ENCODE data around the gene MAL. TPM values are rescaled to one million over a fixed set of nuclear protein-coding genes. Genes with fewer than 3 reads are reported as not detected.

Gene MAL
- total and polyA plus RNA-seq, 2 of the 4 experiments (the other 2 are of a cell fraction): not detected

DNA sequence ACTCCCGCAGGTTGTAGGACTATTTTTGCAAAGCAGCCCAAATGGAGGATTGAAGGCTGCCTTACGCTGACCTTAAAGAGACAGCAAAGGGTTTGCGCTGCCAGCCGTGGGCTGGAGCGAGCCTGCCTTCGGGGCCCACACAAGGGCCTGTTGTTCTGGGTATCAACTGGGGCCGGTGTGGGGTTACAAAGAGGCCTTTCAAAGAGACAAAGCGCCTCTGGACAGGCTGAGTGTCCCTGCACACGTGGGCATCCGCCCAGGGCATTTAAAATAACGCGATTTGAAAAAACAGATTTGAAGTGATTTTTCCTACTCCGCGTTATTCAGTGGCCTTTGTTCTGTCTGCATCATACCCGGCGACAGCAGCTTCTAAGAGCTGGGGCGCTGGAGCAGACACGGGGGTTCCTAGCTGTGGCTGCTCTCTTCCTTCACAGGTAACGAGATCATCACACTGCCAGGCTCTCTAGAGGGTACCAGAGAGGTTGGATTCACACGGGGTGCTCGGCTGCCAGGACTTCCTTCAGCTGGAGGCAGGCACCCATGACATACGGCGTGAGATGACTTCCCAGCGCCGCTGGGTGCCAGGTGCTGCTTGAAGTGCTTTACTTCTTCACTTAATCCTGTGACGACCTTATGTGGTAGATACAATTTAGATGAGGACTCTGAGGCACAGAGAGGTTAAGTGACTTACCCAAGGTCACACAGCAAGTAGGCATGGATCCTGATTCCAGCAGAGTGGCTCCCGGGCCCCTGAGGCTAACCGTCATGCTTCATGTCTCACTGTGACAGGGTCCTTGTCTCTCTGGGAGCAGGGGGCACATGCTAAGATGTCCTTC lies 32.2 kb downstream of the MAL start (continued):
- no peak for TF ChIP-seq FOS (IDR thresholded peaks at IDR 0.05; ENCODE audit: low read depth, low read length)

GRCh38 chr2:95058466-95058988 lies 33.0 kb downstream of the MAL start:
- H4K8ac ChIP-seq (ENCODE audit: low read depth in 2 of 2, low read length in 2 of 2): no peak overlapping the region
- ATAC-seq (ENCODE audit: low read depth): no peak
- intact Hi-C loops (cut with micrococcal nuclease) (no loop called here), dilution Hi-C loops (cut with HindIII; ENCODE audit: low sequenced_read_pairs, unreplicated experiment) (no loop called here), in situ Hi-C loops (cut with MboI; ENCODE audit: low sequenced_read_pairs) (no loop called here)
- H3K56ac ChIP-seq (ENCODE audit: extremely low read depth, insufficient read depth, low read length): no peak overlapping the region
- no peak overlapping the region for H2BK20ac ChIP-seq (ENCODE audit: low read depth, low read length)
- H4K20me1 ChIP-seq (ENCODE audit: insufficient read depth, low read length): no peaks in the 10 kb centered on the region
- POLR2A ChIA-PET (ENCODE audit: unreplicated experiment): no interaction called here
- H2BK5ac ChIP-seq (ENCODE audit: low read depth, low read length, poor library complexity, severe bottlenecking): no peak overlapping the region
- no peak overlapping the region for H3K18ac ChIP-seq (ENCODE audit: low read depth, low read length)
- no peak overlapping the region for H3K4ac ChIP-seq (ENCODE audit: low read depth, low read length)
- no peaks in the 10 kb centered on the region for H3K79me1 ChIP-seq (ENCODE audit: low read depth in 1 of 2, low read length in 2 of 2)
- no peaks in the 10 kb centered on the region for H3K36me3 ChIP-seq (ENCODE audit: control insufficient read depth, insufficient read depth, low read length)
- no peak overlapping the region for H3K4me3 ChIP-seq (ENCODE audit: insufficient read depth, low read depth, low read length)
- BruUV-seq (replicated peaks): no TSS peak
- H3K23ac ChIP-seq (ENCODE audit: low read depth, low read length): no peak overlapping the region
- H3K27me3 ChIP-seq (ENCODE audit: control insufficient read depth, insufficient read depth, low read length): peaks cover 40% of the 10 kb centered on the region
- DNase-seq: no peak
- H3K27ac ChIP-seq (ENCODE audit: insufficient read depth, low read length): no peak overlapping the region
- H4K5ac ChIP-seq (ENCODE audit: low read depth, low read length): no peak overlapping the region
- no peak overlapping the region for H2AFZ ChIP-seq (replicated peaks; ENCODE audit: low read length, poor library complexity)
- no peak overlapping the region for H3K9ac ChIP-seq (ENCODE audit: low read depth, low read length)
- H3K4me2 ChIP-seq (ENCODE audit: low read depth, low read length): no peak overlapping the region
- 63% methylated on average over 3 of the region's 9 CpGs; no CpG with 5 or more reads in 1 of the 2 experiments for WGBS, 2 experiments (ENCODE audit: extremely low coverage in 2 of 2, insufficient read length in 1 of 2)
- H2BK15ac ChIP-seq (ENCODE audit: low read depth, low read length): no peak overlapping the region
- H3K4me1 ChIP-seq (ENCODE audit: control insufficient read depth, insufficient read depth, low read length): peaks cover 6% of the 10 kb centered on the region; the same call in 1 of the 2 replicates
- H2BK120ac ChIP-seq (ENCODE audit: low read depth, low read length): no peak overlapping the region
- CTCF ChIA-PET: no interaction called here
- H2AK9ac ChIP-seq (replicated peaks; ENCODE audit: low read depth, low read length, poor library complexity): peak overlapping the region; percentile 15
- no peak overlapping the region for H3K14ac ChIP-seq (replicated peaks; ENCODE audit: low read depth, low read length)
- H3K9me3 ChIP-seq (ENCODE audit: control insufficient read depth, insufficient read depth, low read length): no peaks in the 10 kb centered on the region
- no peak overlapping the region for H2AK5ac ChIP-seq (ENCODE audit: low read depth, low read length)
- no peak overlapping the region for H4K91ac ChIP-seq (ENCODE audit: insufficient read depth, low read depth, low read length)
- H3K9me1 ChIP-seq (ENCODE audit: insufficient read depth, low read length): no peaks in the 10 kb centered on the region
- TF ChIP-seq CTCF (conservative IDR thresholded peaks at IDR 0.05; ENCODE audit: low read depth, low read length) (no peak), RCOR1 (IDR thresholded peaks at IDR 0.05; ENCODE audit: insufficient replicate concordance, low read length) (no peak), SMC3 (IDR thresholded peaks at IDR 0.05; ENCODE audit: low read depth, low read length) (no peak), CEBPB (IDR thresholded peaks at IDR 0.05; ENCODE audit: low read depth, low read length) (no peak), MXI1 (IDR thresholded peaks at IDR 0.05; ENCODE audit: borderline replicate concordance, low read depth, low read length) (no peak), NFE2L2 (IDR thresholded peaks at IDR 0.05; ENCODE audit: low read depth, low read length) (no peak), RFX5 (IDR thresholded peaks at IDR 0.05; ENCODE audit: low read depth, low read length) (no peak), FOS (IDR thresholded peaks at IDR 0.05; ENCODE audit: low read depth, low read length) (no peak), MAFK (IDR thresholded peaks at IDR 0.05; ENCODE audit: low read depth, low read length) (no peak), USF2 (IDR thresholded peaks at IDR 0.05; ENCODE audit: low read depth, low read length) (no peak), ELK1 (IDR thresholded peaks at IDR 0.05; ENCODE audit: borderline replicate concordance, low read depth, low read length) (no peak), BHLHE40 (IDR thresholded peaks at IDR 0.05; ENCODE audit: low read depth, low read length) (no peak)

Measured in IMR-90 (cell line).